ENCODE results near the gene XYLT1. TPM values are rescaled to one million over a fixed set of nuclear protein-coding genes. Genes with fewer than 3 reads are reported as not detected.

Gene XYLT1
- total and polyA plus RNA-seq, 2 of the 13 experiments (the other 11 are each of a cell fraction or from before 2014, with no cell fraction given), result not detected

- 12% methylated on average over 10 of the region's 10 CpGs for WGBS (ENCODE audit: low lambda C conversion rate)
- TF ChIP-seq IRF1 (CRISPR knock-in tag; IDR thresholded peaks at IDR 0.05; ENCODE audit: low read depth) (no peak), PAXIP1 (CRISPR knock-in tag; conservative IDR thresholded peaks at IDR 0.05) (no peak), POLR2G (IDR thresholded peaks at IDR 0.05; ENCODE audit: low read depth, low read length) (no peak), CREB3 (CRISPR knock-in tag; IDR thresholded peaks at IDR 0.05) (no peak), THYN1 (CRISPR knock-in tag; IDR thresholded peaks at IDR 0.05; ENCODE audit: borderline replicate concordance, low read depth) (no peak), CENPX (CRISPR knock-in tag; IDR thresholded peaks at IDR 0.05) (no peak)
- TF ChIP-seq, protein P1, sequence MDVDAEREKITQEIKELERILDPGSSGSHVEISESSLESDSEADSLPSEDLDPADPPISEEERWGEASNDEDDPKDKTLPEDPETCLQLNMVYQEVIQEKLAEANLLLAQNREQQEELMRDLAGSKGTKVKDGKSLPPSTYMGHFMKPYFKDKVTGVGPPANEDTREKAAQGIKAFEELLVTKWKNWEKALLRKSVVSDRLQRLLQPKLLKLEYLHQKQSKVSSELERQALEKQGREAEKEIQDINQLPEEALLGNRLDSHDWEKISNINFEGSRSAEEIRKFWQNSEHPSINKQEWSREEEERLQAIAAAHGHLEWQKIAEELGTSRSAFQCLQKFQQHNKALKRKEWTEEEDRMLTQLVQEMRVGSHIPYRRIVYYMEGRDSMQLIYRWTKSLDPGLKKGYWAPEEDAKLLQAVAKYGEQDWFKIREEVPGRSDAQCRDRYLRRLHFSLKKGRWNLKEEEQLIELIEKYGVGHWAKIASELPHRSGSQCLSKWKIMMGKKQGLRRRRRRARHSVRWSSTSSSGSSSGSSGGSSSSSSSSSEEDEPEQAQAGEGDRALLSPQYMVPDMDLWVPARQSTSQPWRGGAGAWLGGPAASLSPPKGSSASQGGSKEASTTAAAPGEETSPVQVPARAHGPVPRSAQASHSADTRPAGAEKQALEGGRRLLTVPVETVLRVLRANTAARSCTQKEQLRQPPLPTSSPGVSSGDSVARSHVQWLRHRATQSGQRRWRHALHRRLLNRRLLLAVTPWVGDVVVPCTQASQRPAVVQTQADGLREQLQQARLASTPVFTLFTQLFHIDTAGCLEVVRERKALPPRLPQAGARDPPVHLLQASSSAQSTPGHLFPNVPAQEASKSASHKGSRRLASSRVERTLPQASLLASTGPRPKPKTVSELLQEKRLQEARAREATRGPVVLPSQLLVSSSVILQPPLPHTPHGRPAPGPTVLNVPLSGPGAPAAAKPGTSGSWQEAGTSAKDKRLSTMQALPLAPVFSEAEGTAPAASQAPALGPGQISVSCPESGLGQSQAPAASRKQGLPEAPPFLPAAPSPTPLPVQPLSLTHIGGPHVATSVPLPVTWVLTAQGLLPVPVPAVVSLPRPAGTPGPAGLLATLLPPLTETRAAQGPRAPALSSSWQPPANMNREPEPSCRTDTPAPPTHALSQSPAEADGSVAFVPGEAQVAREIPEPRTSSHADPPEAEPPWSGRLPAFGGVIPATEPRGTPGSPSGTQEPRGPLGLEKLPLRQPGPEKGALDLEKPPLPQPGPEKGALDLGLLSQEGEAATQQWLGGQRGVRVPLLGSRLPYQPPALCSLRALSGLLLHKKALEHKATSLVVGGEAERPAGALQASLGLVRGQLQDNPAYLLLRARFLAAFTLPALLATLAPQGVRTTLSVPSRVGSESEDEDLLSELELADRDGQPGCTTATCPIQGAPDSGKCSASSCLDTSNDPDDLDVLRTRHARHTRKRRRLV (CRISPR knock-in tag; IDR thresholded peaks at IDR 0.05), result no peak
Measured at GRCh38 chr16:17246974-17247732, 223.6 kb downstream of the XYLT1 start.

More at GRCh38 chr16:17246974-17247732, 223.6 kb downstream of the XYLT1 start:
- ATAC-seq (no peak), FAIRE-seq (no peak), DNase-seq (ENCODE audit: low spot score) (no peak)
- Histone ChIP-seq H3K79me2 (ENCODE audit: insufficient read depth, low read length) (no peaks in the 10 kb centered on the region), H3K4me3 (replicated peaks in 1 of 3; ENCODE audit: insufficient read depth in 1 of 3, low read depth in 2 of 3, low read length in 3 of 3) (no peak overlapping the region), H3K9ac (ENCODE audit: insufficient read depth, low read depth, low read length) (no peak overlapping the region), H3K27ac (ENCODE audit: extremely low read length, insufficient read depth, low read length) (no peak overlapping the region), H3K4me1 (ENCODE audit: insufficient read depth, low read length) (no peaks in the 10 kb centered on the region), H2AFZ (ENCODE audit: low read length) (no peak overlapping the region), H3K36me3 (replicated peaks in 1 of 2; ENCODE audit: control insufficient read depth in 1 of 2, insufficient read depth in 2 of 2, low read length in 2 of 2) (no peaks in the 10 kb centered on the region), H4K20me1 (ENCODE audit: insufficient read depth, low read length) (no peaks in the 10 kb centered on the region), H3K4me2 (ENCODE audit: low read depth, low read length) (no peak overlapping the region), H3K27me3 (ENCODE audit: control insufficient read depth in 1 of 2, insufficient read depth in 2 of 2, low read length in 2 of 2) (peaks cover 3 to 17% of the 10 kb centered on the region in 2 experiments; a peak in 3 of 5 replicates), H3K9me3 (ENCODE audit: low read length) (no peaks in the 10 kb centered on the region)
- in situ Hi-C loops (cut with HindIII; ENCODE audit: extremely low pct_ligation_motif_present, low pct_unique_long_range_greater_than_20kb), result no loop called here
- intact Hi-C loops (cut with micrococcal nuclease; ENCODE audit: unreplicated experiment), result no loop called here
- CTCF ChIA-PET (ENCODE audit: low intra/inter-chr PET ratio, low total read pairs), result no interaction called here
- POLR2A ChIA-PET, result no interaction called here
- no TSS peak for BruUV-seq (replicated peaks)

Data from HepG2 (cell line).